Smooth muscle cell (in vitro differentiated cells): ENCODE data around the gene L3MBTL3. TPM values are rescaled to one million over a fixed set of nuclear protein-coding genes. Genes with fewer than 3 reads are reported as not detected.

Experiments used
- DNase-seq: peaks from one replicate; lab custom pipeline; 2025; ENCODE audit not compliant: unreplicated experiment; lab: John Stamatoyannopoulos, UW
- H2AFZ ChIP-seq: fragments of 200-600 bp; sonication (generic); 2 replicates; pipeline ENCODE4 v1.6.0; 2016; ENCODE audit warnings: antibody characterized with exemption, low read depth, mild to moderate bottlenecking
- H3F3A ChIP-seq: fragments of 200-600 bp; sonication (generic); 2 replicates; pipeline ENCODE4 v1.6.0; 2017; ENCODE audit warnings: antibody characterized with exemption, low read depth
- H3K27ac ChIP-seq: fragments of 200-600 bp; sonication (generic); 2 replicates; pipeline ENCODE4 v1.5.1; 2016; ENCODE audit warnings: low read depth, mild to moderate bottlenecking
- H3K27me3 ChIP-seq: fragments of 200-600 bp; sonication (generic); 2 replicates; pipeline ENCODE4 v1.6.1; 2016; ENCODE audit warnings: low read depth, mild to moderate bottlenecking
- H3K36me3 ChIP-seq: fragments of 200-600 bp; sonication (generic); 2 replicates; pipeline ENCODE4 v1.5.1; 2016; ENCODE audit warnings: low read depth
- H3K4me1 ChIP-seq: fragments of 200-600 bp; sonication (generic); 2 replicates; pipeline ENCODE4 v1.5.1; 2016; ENCODE audit warnings: low read depth
- H3K4me2 ChIP-seq: fragments of 200-600 bp; sonication (generic); 2 replicates; pipeline ENCODE4 v1.6.0; 2016; ENCODE audit warnings: mild to moderate bottlenecking
- H3K4me3 ChIP-seq: fragments of 200-600 bp; sonication (generic); 2 replicates; pipeline ENCODE4 v1.5.1; 2016; ENCODE audit warnings: mild to moderate bottlenecking
- H3K79me2 ChIP-seq: fragments of 200-600 bp; sonication (generic); 2 replicates; pipeline ENCODE4 v1.6.0; 2016; ENCODE audit warnings: low read depth, mild to moderate bottlenecking
- H3K9ac ChIP-seq: fragments of 200-600 bp; sonication (generic); 2 replicates; pipeline ENCODE4 v1.6.0; 2016; ENCODE audit warnings: low read depth
- H3K9me3 ChIP-seq: fragments of 200-600 bp; sonication (generic); replicated peaks from 2 replicates; pipeline ENCODE4 v1.5.1; 2016; ENCODE audit warnings: low read depth
- H4K20me1 ChIP-seq: fragments of 200-600 bp; sonication (generic); 2 replicates; pipeline ENCODE4 v1.6.0; 2016; ENCODE audit warnings: low read depth
- WGBS: methylation state at CpG from one replicate; pipeline ENCODE4 v1.1.7; 2016; ENCODE audit warnings: low lambda C conversion rate; 5-methylcytosine and 5-hydroxymethylcytosine counted together
- polyA plus RNA-seq: library from polyadenylated mRNA; unstranded; fragments of >200 nt; fragmentation: Nextera tagmentation; extraction: Ambion mirVana; gene quantifications from 2 replicates; pipeline ENCODE4 v1.2.1, GENCODE V29; 2016
- total RNA-seq: library from RNA; depleted of rRNA; stranded (reverse); fragments of >200 nt; gene quantifications from 2 replicates; pipeline ENCODE4 v1.2.3, GENCODE V29; 2014
- TF ChIP-seq, protein P1 (sequence below): fragments of 200-600 bp; sonication (generic); IDR thresholded peaks from 2 replicates; pipeline ENCODE4 v1.5.1; 2017; ENCODE audit warnings: borderline replicate concordance, mild to moderate bottlenecking, antibody characterized with exemption; ENCODE audit not compliant: insufficient read depth, poor library complexity, severe bottlenecking

Gene L3MBTL3
- total and polyA plus RNA-seq, 2 experiments from 2014 or later = 5.4 to 14.2 TPM

DNA sequence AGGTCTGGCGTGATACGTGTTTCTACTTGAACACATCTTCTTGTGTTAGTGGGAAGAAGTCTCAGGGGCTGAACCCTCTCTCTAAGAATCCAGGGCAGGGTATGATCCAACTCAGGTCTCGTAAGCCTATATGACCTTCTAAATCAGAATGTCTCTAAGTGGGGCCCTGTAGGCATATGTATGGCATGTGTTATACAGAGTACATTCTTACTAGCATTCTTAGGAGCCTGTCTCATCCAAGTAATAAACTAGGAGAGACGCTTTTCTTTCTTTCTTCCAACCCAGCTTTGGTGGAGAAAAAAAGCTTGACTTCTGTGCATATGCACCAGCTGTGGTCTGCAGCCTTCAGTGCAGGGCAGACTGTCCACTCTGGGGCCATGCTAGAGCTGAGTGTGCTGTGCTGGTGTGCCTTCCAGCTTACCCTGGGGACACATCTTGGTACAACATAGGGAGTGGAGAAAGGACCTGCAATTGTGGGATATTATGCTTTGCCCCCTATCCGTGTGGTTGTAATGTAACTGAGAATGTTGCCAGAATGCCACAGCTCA is 47.3 kb downstream of the L3MBTL3 start:
- Histone ChIP-seq H3K4me2 (no peak overlapping the region), H4K20me1 (no peaks in the 10 kb centered on the region), H3K27ac (no peak overlapping the region), H3K4me1 (peaks cover 8% of the 10 kb centered on the region), H3K4me3 (no peak overlapping the region), H2AFZ (no peak overlapping the region), H3K9ac (no peak overlapping the region), H3K9me3 (no peaks in the 10 kb centered on the region), H3F3A (no peaks in the 10 kb centered on the region), H3K27me3 (no peaks in the 10 kb centered on the region), H3K79me2 (no peaks in the 10 kb centered on the region), H3K36me3 (no peaks in the 10 kb centered on the region)
- no peak for DNase-seq
- TF ChIP-seq, protein P1, sequence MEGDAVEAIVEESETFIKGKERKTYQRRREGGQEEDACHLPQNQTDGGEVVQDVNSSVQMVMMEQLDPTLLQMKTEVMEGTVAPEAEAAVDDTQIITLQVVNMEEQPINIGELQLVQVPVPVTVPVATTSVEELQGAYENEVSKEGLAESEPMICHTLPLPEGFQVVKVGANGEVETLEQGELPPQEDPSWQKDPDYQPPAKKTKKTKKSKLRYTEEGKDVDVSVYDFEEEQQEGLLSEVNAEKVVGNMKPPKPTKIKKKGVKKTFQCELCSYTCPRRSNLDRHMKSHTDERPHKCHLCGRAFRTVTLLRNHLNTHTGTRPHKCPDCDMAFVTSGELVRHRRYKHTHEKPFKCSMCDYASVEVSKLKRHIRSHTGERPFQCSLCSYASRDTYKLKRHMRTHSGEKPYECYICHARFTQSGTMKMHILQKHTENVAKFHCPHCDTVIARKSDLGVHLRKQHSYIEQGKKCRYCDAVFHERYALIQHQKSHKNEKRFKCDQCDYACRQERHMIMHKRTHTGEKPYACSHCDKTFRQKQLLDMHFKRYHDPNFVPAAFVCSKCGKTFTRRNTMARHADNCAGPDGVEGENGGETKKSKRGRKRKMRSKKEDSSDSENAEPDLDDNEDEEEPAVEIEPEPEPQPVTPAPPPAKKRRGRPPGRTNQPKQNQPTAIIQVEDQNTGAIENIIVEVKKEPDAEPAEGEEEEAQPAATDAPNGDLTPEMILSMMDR = no peak
- WGBS = 82% methylated on average over 5 of the region's 5 CpGs

DNA sequence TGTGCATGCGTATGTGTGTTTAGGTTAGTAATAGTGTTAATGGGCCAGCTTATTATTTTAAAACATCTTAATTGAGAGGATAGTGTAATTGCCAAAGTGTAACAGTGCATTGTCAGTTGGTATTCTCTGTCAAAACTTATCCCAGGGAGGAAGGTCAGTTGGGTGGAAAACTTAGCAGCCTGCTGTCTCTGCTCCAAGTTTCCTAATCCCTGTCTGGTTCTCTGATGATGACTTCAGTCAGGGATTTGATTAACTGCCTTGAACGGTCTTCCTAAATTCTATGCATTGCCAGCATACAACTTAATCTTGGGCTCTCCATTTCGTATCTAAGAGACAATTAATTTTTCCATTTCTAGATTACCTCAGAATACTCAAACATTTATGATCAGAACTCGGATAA is 51.1 kb downstream of the L3MBTL3 start:
- H3K27ac ChIP-seq = peak overlapping the region; percentile 62
- H3K27me3 ChIP-seq = no peaks in the 10 kb centered on the region
- H3K36me3 ChIP-seq = no peaks in the 10 kb centered on the region
- H3K79me2 ChIP-seq = no peaks in the 10 kb centered on the region
- H3F3A ChIP-seq = no peaks in the 10 kb centered on the region
- H3K4me1 ChIP-seq = peaks cover 8% of the 10 kb centered on the region
- H3K4me2 ChIP-seq = peak overlapping the region; percentile 49
- TF ChIP-seq, protein P1 = no peak
- no peaks in the 10 kb centered on the region for H3K9me3 ChIP-seq
- no peaks in the 10 kb centered on the region for H4K20me1 ChIP-seq
- WGBS = 46% methylated on average over 4 of the region's 4 CpGs
- no peak overlapping the region for H2AFZ ChIP-seq
- H3K4me3 ChIP-seq = no peak overlapping the region
- DNase-seq = no peak
- no peak overlapping the region for H3K9ac ChIP-seq

DNA sequence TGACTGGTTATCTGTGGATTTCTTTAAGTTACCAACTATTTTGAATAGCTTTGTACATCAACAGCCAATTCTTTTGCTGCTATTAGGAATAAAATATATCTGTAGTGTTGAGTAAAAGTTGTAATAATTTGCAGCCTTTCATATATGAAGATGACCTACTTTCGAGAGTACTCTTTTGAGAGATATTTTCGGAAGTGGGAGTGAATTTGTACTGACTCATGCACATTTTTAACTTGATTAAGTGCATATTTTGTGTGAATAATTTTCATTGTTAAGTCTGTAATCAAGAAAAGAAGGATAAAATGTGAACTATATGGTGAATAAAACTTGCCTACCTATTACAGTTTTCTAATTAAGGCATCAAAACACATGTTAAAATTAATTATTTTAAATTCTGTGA is 51.9 kb downstream of the L3MBTL3 start:
- Histone ChIP-seq H3F3A (no peaks in the 10 kb centered on the region), H3K79me2 (no peaks in the 10 kb centered on the region), H3K9me3 (no peaks in the 10 kb centered on the region), H4K20me1 (no peaks in the 10 kb centered on the region), H3K9ac (no peak overlapping the region), H3K36me3 (no peaks in the 10 kb centered on the region), H3K4me2 (peak overlapping the region; percentile 49), H3K4me3 (no peak overlapping the region), H2AFZ (no peak overlapping the region), H3K27ac (peak overlapping the region; percentile 62), H3K27me3 (no peaks in the 10 kb centered on the region), H3K4me1 (peaks cover 8% of the 10 kb centered on the region)
- TF ChIP-seq, protein P1 = no peak
- no peak for DNase-seq
- 62% methylated on average over 2 of the region's 2 CpGs for WGBS

DNA sequence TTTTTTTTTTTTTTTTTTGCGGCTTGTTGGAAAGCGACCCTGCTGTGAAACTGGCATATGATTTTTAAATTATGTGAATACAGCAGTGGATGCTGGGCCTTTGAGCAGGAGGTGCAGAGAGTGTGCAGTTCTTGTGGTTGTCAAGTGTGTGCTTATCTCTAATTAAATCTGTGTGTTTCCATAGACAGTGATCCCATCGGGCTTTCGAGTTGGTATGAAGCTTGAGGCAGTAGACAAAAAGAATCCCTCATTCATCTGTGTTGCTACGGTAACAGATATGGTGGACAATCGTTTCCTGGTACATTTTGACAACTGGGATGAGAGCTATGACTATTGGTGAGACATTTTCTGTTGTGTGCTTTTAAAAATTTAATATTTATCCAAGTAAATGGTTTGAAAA is 52.4 kb downstream of the L3MBTL3 start:
- no peak for DNase-seq
- TF ChIP-seq, protein P1 = no peak
- no peak overlapping the region for H3K4me3 ChIP-seq

More for the DNA sequence above, 52.4 kb downstream of the L3MBTL3 start:
- Histone ChIP-seq H3K79me2 (no peaks in the 10 kb centered on the region), H3K9me3 (no peaks in the 10 kb centered on the region), H4K20me1 (no peaks in the 10 kb centered on the region), H3K36me3 (no peaks in the 10 kb centered on the region), H3K9ac (no peak overlapping the region), H3K4me1 (peaks cover 8% of the 10 kb centered on the region), H3K4me2 (peak overlapping the region; percentile 49), H2AFZ (no peak overlapping the region), H3K27ac (no peak overlapping the region), H3F3A (no peaks in the 10 kb centered on the region), H3K27me3 (no peaks in the 10 kb centered on the region)
- 83% methylated on average over 6 of the region's 6 CpGs for WGBS
